T1000 (cell line): ENCODE data around the gene SLIT1.
A peak's percentile ranks its signal among the peaks of the same experiment; 100 is the strongest.

Experiments
- DNase-seq: peaks from one replicate; lab custom pipeline; 2025; ENCODE audit warnings: mixed read lengths; lab: John Stamatoyannopoulos, UW

The SLIT1 gene

DNA sequence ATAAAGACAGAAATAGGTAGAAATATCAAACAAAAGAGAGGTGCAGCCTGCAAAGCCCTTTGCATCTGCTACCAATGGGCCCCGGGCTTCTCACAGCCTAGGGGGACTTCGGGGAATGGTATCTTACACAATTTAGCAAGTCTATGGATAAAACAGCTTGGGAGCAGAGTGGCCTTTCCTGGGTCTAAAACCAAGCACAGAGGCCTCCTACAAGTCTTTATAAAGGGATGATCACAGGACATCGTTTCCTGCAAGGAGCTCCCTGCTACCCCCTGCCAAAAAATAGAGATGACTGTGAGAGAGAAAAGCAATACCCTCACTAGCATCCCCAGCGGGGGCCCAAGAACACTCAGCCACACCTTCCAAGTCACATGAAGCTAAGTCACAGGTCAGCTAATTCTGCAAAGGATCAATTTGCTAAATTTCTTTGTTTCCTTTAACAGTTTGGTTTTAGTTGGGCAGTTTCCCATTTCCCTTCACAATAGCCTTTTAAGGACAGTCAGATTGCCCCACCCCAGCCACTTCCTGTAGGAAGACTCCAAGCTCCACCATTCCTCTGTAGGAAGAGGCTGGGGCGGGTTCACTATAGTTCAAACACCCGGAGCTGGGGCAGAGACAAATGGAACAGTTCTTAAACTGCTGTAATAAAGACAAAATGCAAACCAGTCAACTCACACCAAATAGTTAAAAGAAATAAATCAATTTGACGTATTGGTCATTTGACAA lies 105.5 kb downstream of the SLIT1 start:
- DNase-seq, result no peak

DNA sequence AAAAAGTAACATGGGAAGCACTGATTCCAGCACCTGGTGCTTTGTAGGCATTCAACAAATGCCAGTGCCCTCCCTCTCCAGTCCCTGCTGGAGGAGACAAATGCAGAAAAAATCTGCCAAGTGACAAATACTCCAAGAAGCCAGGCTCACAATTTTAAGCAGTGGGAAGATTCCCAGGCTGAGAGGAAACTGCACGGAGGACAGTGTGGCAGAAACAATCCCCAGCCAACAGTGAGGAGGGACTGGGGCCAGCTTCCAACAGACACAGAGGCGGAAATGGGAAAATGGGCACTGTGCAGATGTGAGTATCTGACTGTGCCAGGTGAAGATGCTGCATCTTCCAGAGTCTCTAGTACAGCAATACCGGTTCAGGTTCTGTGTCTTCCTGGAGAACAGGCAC lies 106.3 kb downstream of the SLIT1 start:
- no peak for DNase-seq

GRCh38 chr10:97078938-97079445 lies 106.8 kb downstream of the SLIT1 start:
- DNase-seq, result no peak

DNA sequence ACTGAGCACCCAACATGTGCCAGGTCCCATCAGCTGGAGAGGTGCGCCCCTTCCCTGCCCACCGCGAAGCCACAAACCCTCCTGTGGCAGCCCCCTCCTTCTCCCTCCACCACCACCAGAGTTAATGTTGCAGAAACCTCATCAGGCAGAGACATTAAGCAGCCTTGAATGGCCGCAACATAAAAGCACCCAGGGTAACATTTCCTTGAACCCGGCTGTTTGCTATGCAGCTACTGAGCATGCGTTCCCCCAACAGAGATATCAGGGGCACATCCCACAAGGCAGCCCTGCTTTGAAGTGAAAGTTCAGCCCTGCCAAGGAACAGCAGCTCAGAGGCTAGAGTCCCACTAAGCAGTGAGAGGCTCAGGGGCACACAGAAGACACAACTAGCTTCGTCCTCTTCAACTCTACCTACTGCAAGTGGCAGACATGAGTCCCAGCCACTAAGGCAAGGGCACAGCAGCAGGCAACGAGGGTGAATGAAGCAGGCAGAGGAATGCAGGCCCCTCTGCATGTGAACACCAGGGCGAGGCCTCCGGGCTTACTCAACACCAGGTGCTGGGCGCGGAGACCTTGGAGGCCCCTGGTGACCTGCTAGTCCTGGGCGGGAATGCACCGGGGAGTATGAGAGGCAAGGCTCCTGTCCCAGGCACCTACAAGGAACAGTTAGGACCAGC lies 107.4 kb downstream of the SLIT1 start:
- DNase-seq, result no peak

DNA sequence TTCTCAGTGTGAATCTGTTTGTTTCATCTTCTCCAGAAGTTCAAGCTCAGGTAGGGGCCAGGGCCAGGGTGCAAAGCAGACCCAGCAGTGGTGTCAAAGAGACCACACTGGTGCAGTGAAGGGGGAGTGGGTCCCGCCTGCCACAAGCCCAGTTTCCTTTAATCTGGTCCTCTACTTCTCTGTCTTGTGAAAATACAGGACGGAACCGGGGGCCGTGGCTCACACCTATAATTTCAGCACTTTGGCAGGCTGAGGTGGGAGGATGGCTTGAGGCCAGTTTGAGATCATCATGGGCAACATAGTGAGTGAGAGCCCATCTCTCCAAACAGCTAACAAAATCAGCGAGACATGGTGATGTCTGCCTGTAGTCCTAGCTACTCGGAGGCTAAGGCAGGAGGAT lies 109.0 kb downstream of the SLIT1 start:
- DNase-seq, result no peak

GRCh38 chr10:97075961-97076525 lies 109.7 kb downstream of the SLIT1 start:
- DNase-seq, result no peak

DNA sequence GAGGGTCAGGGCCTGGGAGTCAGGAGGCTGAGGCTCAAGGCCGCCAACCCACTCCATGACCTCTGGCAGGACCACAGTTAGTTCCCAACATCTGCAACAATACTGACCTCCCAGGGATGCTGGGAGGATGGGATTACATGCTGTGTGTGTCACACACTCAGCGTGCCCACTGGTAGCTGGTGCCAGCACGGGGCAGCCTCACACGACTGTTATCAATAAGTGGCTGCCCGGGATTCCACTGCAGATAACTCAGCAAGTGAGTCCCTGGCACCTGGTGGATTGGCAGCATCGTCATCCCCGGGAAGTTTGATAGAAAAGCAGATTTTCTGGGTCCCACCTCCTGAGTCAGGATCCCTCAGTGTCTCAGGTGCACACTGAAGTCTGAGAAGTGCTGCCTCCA lies 110.3 kb downstream of the SLIT1 start:
- DNase-seq, result no peak

- DNase-seq, result no peak
These were observed 111.3 kb downstream of the SLIT1 start for GRCh38 chr10:97074256-97075145.

- DNase-seq, result peak; percentile 51
These were observed 112.7 kb downstream of the SLIT1 start for GRCh38 chr10:97072851-97073665.

GRCh38 chr10:97071496-97071895 lies 114.3 kb downstream of the SLIT1 start:
- DNase-seq, result no peak

DNA sequence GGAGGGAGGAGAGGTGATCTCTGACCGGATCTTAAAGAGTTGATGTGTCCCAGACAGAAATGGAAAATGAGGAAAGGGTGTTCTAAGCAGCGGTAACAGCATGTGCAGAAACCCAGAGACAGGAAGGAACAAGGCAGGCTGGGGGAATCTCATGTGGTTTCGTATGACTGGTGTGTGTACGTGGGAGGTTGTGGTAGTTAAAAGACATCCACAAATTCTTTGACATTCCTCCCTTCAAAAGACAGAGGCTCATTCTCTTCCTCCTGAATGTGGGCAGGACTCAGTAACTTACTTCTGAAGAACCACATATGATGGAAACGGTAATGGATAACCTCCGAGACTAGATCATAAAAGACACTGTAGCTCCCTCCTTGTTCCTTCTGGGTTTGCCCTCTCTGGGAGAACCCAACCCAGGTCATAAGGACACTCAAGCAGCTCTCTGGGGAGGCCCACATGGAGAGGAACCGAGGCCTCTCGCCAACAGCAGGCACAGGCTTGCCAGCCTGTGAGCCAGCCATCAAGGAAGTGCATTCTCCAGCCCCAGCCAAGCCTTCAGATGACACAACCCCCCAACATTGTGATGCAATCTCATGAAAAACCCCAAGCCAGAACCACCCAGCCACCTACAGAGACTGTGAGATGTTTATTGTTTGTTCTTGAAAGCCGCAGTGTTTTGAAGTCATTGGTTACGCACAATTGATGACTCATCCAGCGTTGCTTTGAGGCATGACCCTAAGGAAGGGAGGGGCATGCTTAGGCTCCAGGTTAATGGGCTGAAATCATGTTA lies 116.0 kb downstream of the SLIT1 start:
- DNase-seq, result peak; percentile 17

- DNase-seq, result no peak
These were observed 116.7 kb downstream of the SLIT1 start for GRCh38 chr10:97069026-97069425.

DNA sequence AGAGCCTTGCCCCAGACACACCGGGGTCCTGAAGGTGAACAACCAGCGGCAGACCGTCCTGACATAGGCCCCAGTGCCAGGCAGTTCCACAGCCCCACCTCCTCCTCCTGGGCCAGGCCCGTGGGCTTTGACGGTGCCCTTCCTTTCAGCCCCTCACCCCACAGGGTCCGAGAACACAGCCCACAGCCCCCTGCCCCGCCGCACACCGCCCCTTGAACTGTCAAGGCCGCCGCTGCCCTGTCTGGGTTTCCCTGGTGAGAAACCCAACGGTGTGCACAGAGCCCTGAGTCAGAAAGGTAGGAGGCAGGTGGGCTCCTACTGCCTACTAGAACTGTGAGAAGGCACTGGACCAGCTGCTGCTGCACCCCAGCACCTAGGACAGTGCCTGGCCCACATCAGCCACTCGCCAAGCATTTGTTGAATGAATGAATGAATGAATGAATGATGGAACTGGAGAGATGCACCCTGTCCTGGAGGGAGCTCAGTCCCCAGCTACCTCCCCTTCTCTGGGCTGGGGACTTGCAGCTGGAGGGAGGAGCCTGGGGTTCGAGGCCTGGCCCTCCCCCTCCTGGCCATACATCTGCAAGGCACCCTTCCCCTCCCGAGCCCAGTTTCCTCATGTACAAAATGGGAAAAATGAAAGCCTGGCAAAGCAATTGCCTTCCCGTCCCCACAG lies 117.9 kb downstream of the SLIT1 start:
- DNase-seq, result no peak

DNA sequence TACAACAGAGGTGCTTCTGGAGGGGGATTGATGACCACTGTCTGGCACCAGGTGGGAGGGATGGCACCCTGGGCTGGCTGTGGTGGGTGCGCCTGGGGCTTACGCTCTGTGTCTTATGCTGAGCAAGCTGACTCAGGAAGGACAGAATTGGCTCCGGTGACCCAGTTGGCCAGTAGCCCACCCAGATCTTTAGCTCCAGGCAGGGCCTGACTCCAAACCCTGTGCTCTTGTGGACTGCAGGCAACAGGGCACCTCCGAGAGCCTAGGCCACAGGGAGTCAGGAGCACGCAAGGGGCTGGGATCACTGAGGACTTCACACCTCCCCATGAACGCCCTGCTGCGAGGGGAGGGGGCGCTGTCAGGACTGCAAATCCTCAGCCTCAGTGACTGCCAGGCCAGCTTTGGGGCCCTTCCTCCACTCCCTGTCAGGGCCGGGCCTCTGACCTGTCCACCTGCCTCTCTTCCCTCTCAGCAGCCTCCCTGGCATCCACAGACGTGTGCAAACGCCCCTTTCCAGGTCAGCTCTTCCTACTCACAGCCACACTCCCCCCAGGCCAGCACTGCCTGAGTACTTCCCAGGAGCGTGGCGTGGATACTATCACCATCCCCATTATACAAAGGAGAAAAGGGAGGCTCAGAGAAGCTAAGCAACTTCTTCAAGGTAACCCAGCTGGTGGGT lies 118.7 kb downstream of the SLIT1 start:
- no peak for DNase-seq

DNA sequence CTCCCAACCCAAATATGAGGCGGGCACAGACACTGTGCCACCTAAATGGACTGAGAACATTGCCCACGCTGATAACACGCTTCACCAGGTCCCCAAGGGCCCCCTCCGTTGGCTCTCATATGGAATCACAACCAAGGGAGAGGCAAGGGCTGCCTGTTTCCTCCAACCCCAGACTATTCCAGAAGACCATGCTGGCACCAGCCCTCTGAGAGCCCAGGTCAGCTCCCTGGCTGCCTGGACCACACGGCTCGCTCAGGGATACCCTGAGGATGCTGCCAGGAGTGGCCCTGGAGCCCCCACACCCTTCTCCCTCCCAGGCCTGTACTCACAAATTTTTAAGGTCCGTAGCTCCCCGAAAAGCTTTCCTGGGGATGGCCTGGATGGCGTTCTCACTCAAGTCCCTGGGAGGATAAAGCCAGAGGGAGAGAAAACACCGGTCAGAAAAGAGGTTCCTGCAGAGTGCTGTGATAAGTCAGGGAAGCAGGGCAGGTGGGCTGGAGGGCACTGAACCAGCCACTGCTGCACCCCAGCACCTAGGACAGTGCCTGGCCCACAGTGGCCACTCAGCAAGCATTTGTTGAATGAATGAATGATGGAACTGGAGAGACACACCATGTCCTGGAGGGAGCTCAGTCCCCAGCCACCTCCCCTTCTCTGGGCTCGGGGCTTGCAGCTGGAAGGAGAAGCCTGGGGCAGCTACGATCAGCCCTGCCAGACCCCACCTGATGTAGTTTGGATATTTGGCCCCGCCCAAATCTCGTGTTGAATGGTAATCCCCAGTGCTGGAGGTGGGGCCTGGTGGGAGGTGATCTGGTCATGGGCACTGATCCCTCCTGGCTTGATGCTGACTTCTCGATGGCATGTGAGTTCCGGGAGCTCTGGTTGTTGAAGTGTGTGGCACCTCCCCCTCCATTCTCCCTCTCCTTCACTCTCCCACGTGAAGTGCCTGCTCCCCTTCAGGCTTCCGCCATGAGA lies 119.8 kb downstream of the SLIT1 start:
- no peak for DNase-seq

DNA sequence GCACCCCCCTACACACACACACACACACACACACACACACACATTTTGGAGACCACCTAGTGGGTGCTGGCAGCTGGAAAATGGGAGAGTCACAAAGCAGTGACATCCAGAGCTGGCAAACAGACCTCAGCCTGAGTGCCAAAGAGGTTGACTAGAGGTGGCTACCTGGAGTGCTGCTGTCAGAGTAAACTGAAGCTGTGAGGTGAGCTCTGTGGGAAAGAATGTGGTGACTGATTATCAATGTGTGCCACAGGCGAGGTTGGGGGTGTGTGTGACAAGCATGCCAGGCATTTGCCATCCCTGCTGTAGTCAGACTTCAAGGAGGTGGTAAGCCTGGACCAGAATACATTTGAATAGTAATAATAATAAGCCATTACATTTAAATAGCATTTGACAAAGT lies 120.6 kb downstream of the SLIT1 start:
- DNase-seq, result no peak

DNA sequence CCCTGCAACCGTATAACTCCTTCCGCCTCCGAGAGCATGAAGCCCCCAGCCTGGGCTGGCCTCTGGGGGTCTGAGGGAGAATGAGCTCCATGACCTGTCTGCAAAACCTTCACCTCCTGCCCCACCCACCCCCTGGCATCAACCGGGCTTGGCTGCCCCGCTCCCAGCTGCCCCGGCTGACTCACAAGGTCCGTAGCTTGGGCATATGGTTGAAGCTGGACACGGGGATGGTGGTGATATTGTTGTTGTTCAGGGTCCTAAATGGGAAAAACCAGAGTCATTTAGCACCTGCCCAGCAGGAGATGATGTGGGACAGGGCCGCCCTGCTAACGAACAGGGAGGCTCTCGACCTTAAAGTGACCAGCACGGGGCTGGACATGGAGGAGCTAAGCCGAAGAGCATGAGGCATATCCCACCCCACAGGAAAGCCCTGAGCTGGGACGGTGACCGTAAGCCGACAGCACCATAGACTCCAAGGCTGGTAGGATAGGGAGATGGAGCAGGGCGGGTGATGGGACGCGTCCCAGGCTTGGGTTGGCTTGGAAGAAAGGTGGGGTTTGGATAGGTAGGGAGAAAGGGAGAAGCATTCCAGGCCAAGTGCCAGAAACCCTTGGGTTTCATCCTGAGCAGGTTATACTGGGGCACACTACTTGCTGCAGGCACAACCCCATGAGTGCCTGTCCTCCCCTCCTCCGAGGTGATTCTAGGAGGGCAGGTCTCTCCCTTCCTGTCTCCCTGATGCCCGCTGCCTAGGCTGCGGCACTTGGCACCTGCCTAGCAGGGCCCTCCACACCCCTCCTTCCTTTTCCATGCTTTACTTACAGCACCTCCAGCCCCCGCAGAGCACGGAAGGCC lies 121.5 kb downstream of the SLIT1 start:
- DNase-seq, result no peak
